Renal cortex interstitium (tissue), 11 donors: Measurements from ENCODE around the gene TSPAN16. TPM values are rescaled to one million over a fixed set of nuclear protein-coding genes. Genes with fewer than 3 reads are reported as not detected.
"Not testable (repeated sequence)": the region's sequence is repeated elsewhere in the genome, so short reads cannot be mapped to it uniquely, and the experiment has no call there.

ENCODE experiments used
- DNase-seq, 11 donors: peaks; one replicate each; pipeline ENCODE4 v3.0.0-alpha.2; 2013; ENCODE audit warnings: low read depth in 9 of 11, low spot score in 4 of 11; ENCODE audit errors: extremely low read depth in 1 of 11
- polyA plus RNA-seq, 3 donors: library from polyadenylated mRNA; unstranded; fragments of 120-200 nt; gene quantifications; one replicate each; pipeline ENCODE4 v1.2.1, GENCODE V29; 2013; ENCODE audit not compliant: insufficient read length in 3 of 3

Gene TSPAN16
- polyA plus RNA-seq, 3 donors: not detected

DNA sequence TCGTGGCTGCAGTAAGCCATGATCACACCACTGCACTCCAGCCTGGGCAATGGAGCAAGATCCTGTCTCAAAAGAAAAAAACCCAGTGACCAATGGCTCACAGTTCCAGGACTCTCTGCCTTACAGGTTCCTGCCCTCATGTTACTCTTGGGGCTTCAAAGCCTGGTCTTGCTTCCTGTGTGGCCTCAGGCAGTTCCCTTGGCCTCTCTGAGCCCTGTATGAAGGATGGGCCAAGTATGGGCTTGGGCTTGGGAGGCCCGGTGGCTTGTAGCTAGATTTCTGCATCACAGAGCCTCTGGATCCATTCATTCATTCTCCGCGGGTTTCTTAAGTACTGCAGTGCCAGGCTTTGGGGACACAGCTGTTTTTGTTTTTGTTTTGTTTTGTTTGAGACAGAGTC, 780 bp upstream of the TSPAN16 start:
- no peak for DNase-seq

DNA sequence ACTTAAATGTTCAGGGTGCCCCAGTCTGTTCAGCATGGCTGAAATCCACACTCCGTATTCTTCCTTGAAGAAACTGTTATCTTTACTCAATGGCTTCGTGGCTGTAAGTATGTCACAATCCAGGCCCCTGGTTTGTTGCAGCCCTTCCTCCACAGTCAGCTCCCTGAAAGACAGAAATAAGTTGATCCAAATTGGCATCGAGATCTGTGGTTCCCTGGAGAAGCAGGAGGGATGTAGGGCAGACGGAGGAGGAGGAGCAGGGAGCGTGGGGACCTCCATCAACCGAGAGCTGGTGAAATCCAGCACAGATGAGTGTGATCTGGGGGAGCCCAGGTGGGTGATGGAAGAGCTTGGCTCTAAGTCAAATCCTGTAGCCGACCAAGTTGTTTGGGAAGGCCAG, 304 bp downstream of the TSPAN16 start:
- DNase-seq: no peak

DNA sequence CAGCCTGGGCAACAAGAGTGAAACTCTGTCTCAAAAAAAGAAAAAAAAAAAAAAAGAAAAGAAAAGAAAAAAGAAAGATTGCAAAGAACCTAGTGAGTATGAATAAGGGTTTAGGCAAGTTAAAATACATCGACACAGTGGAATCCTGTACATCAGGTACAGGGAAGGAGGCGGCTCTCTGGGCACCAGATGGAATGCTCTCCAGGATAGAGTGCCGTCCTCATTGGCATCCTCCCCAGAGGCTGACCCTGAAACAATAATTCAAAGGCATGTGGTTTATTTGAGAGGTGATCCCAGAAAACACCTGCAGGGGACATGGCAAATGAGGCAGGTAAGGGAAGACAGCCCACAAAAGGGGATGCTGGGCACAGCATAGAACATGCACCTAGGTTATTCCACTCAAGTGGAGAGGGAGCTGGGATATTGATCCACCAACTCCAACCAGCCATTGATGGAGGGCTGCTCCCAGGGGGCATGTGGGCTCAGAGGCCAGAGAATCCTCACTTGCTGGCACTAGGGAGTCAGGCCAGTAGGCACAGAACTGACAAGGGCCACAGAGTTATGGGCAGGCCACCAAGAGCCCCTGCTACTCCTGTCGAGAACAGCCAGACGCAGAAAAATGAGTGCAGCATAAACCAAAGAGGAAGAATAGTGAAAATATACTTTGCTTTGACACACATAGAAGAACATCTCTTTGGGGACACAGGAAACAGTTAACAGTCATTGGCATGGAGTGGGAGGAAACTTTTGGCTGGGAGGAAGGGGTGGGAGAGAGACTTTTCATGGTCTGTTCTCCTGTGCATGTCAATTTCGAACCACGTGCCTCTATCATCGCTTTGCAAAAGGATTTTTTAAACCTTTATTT, 4.2 kb downstream of the TSPAN16 start:
- DNase-seq: no peak

DNA sequence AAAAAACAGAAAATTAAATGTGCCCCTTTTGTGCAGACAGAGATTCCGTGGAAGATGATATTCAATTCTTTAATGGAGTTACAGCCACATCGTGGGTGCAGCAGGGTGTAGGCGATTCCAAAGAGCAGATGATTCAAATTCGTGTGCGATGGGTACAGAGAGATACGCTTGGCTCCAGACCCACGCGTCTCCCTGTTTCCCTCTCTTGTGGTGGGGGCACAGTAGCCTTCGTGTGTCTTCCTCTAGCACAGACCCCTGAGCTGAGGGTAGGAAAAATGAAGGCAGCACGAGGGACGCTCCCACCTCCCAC, 4.8 kb downstream of the TSPAN16 start:
- no peak for DNase-seq

DNA sequence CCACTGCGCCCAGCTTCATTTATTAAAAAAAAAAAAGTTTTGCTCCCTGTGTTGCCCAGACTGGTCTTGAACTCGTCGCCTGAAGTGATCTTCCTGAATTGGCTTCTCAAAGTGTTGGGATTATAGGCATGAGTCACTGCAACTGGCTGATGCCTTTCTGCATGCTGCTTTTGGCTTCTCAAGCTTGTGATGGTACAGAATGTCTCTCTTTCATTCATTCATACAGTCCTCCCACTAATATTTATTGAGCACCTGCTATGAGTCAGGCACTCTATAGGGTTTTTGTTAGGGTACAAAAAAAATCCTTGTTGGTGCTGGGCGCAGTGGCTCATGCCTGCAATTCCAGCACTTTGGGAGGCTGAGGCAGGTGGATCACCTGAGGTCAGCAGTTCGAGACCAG, 9.0 kb downstream of the TSPAN16 start:
- DNase-seq: no peak

DNA sequence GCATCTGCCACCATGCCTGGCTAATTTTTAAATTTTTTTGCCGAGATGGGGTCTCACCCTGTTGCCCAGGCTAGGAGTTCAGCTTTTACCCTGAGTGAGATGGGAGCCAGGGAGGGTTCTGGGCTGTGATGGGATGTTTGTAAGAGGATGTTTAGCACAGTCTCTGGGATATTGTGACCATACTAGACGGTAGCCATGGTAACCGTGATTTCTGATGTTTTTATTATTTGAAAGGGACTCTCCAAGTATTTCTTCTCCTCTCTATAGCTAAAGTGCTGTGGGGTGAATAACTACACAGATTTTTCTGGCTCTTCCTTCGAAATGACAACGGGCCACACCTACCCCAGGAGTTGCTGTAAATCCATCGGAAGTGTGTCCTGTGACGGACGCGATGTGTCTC, 10.4 kb downstream of the TSPAN16 start:
- no peak for DNase-seq

DNA sequence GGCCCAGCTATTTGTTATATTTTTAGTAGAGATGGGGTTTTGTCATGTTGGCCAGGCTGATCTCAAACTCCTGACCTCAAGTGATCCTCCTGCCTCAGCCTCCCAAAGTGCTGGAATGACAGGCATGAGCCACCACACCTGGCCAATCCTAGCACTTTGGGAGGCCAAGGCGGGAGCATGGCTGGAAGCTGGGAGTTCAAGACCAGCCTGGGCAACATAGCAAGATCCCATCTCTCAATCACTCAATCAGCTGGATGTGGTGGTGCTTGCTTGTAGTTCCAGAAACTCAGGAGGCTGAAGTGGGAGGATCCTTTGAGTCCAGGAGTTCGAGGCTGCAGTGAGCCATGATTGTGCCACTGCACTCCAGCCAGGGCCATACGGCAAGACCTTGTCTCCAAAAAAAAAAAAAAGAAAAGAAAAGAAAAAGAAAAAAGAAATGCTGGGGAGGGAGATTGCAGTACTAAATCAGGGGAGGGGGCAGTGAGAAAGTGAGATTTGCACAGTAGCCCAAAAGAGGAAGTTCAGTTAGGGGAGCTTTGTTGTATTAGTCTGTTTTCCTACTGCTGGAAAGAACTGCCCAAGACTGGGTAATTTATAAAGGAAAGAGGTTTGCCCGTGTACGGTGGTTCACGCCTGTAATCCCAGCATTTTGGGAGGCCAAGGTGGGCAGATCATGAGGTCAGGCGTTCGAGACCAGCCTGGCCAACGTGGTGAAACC, 24.5 kb downstream of the TSPAN16 start:
- not testable (repeated sequence) for DNase-seq

DNA sequence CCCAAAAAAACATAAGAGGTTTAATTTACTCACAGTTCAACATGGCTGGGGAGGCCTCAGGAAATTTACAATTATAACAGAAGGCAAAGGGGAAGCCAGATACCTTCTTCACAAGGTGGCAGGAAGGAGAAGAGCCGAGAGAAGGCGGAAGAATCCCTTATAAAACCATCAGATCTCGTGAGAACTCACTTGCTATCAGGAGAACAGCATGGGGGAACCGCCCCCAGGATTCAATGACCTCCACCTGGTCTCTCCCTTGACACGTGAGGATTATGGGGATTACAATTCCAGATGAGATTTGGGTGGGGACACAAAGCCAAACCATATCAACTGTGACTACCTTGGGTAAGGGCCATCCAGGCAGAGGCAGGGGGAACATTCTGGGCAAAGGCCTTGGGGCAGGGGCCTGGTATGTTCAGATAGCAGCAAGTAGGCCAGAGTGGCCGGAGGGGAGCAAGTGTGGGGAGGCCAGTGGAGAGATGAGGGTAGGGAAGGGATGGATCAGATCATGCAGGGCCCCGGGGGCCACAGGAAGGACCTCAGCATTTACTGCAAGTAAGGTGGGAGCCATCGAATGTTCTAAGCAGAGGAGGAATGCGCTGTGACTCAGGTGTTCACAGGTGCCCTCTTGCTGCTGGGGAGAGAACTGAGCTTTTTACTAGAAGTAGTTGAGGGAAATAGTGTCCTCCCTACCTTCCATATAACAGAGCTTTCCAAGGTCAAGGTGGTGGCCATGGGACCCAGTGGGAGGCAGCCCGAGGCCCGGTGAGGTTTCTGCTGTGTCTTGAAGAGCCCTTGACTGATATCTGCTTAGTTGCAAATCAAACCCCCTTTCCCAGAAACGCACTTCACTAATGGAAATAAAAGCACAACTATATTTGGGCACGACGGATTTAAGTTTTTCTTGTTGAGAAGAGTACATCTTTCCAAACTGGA, 25.5 kb downstream of the TSPAN16 start:
- no peak for DNase-seq

DNA sequence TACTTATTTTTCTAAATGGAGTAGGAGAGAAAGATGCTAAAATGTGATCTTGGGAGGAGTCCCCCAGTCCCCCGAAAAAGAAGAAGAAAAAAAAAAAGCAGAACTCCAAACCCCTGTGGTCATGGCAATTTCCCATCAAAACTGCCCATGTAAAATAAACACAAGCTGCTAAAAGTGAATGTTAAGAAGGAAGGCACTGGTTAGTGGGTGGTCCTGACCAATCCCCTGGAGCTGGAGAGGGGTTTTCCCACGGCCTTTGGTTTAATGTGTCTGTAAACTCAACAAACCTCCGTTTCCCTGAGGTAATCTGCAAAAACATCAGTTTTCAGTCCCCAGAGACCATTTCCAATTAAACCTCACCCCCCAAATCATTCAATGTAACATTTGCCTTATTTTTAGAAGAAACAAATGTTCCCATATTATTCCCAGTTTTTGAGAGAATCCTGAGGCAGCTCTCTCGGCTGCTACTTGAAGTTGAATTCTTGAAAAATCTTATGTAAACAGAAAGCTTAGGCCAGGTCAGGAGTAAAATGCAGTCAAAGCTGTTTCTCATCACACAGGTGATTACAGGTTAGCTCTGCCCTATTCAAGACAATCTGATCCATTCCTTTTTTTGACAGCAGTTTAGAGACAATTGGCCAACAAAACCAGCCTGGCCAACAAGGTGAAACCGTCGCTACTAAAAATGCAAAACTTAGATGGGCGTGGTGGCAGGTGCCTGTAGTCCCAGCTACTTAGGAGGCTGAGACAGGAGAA, 26.5 kb downstream of the TSPAN16 start:
- no peak for DNase-seq

DNA sequence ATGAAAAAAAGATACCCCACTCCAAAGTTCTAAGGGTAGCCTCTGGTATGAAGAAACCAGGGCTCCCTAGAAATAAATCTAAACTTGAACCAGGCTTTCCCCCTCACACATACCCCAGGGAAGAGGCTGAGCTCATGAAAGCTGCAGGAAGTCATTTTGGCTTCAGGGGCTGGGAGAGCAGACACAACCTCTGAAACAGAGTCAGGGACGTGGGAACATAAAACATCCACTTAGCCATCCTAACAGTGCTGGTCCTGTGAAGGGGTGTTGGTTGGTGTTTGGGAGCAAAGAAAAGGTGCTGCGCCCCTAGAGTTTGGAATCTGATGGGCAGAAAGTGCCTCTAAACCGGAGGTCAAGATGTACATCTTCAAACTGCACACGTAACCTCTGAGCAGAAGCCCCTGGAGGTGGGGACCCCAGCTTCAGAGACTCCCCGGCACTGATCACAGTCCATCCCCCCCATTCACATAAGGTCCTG, 27.7 kb downstream of the TSPAN16 start:
- DNase-seq: no peak

DNA sequence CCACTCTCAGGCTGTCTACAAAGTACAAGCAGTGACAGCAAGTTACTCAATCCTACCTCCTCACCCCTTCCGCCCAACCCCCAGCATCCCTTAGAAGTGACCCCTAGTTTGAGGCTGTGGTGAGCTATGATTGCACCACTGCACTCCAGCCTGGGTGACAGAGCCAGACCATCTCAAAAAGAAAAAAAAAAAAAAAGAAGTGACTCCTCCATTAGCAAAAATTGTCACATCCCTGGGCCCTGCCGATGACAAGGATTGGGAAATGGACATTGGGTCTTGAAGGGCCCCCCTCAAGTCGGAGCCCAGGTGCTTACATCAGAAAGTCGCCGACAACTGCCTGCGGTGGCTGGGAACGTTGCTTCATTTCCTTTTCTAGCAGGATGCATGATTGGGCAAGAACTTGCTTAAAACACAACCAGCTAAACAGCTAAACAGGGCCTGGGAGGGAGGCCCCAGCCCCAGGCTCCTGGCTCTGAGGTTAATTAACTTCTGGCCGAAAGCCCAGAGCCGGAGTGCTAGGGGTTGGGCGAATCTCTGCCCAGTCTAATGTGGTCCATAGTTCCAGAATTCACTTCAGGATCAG, 28.2 kb downstream of the TSPAN16 start:
- DNase-seq: peak in 9 of 11 donors; percentile 53 to 83 (median 68)

DNA sequence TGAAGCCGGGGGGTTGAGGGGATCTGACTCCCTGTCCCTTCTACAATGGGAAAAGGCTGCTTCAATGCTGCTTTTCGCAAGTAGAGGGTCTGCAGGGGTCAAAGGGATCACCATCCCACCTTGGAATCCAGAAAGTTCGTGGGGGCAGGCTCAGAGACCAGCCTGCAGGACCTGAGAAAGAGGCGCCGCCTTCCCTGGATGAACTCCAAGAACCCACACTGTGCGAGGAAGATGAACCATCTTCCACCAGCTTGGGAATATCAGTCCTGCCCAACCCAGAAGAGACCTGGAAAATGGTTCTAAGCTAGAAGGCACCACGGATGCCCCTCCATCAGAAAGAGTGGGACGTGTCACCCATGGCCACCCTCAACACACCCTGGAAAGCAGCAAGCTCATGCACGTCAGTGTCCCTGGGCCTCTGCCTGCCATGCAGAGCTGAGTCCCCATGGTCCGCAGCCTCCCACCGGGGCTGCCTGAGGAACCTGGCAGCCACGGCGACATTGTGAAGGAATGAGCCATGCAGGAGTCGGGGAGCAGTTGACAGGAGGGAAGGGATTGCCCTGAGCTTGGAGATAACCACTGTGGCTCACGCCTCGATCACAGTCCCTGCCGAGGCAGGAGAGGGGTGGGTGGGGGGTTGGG, 28.9 kb downstream of the TSPAN16 start:
- no peak for DNase-seq

DNA sequence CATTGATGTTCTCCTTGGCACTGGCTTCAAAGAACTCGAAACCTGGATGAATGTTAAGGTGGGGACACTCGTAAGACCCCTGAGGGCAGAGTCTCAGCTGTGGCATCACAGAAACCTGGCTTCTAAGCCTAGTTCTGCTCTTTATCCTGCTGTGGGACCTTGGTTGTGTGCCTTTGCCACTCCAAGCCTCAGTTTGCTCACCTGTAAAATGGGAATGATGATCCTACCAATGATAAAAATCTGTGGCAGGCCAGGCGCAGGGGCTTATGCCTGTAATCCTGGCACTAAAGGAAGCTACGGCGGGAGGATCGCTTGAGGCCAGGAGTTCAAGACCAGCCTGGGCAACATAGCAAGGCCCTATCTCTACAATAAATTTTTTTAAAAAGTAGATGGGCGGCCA, 29.6 kb downstream of the TSPAN16 start:
- DNase-seq: no peak

DNA sequence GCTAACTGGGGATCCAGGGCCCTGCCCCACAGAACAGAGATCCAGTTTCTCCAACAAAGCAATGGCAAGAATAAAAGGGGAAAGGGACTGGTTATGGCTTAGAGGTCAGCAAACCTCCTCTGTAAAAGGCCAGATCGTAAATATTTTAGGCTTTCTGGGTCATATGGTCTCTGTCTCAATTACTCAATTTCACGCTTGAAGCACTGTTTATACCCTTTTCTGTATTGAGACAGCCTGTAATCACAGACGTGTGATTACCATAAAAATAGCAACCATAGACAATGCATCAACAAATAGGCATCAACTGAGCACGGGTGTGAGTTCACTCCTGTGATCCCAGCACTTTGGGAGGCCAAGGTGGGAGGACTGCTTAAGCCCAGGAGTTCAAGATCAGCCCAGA, 34.2 kb downstream of the TSPAN16 start:
- DNase-seq: no peak

DNA sequence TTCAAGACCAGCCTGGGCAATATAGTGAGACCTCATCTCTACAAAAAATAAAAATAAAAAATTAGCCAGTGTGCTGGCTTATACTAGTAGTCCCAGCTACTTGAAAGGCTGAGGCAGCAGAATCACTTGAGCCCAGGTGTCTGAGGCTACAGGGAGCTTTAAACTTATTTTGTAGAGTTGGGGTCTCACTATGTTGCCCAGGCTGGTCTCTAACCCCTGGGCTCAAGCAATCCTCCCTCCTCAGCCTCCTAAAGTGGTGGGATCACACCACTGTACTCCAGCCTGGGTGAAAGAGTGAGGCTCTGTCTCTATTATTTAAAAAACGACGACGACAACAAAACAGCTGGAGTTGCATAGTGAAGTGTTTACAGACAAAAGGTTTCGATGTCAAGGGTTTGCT, 35.5 kb downstream of the TSPAN16 start:
- no peak for DNase-seq

DNA sequence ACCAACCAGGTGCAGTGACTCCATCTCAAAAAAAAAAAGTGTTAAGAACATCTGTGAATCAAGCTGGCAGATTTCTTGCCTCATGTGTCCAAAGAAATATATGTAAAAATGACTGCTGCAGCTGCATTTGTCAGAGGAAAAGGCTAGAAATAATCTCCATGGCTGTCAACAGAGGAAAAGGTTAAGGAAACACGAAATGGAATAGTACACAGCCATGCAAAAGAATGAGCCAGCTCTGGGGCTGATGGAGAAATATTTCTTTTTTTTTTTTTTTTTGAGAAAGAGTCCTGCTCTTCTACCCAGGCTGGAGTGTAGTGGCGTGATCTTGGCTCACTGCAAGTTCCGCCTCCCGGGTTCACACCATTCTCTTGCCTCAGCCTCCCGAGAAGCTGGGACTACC, 36.9 kb downstream of the TSPAN16 start:
- no peak for DNase-seq

DNA sequence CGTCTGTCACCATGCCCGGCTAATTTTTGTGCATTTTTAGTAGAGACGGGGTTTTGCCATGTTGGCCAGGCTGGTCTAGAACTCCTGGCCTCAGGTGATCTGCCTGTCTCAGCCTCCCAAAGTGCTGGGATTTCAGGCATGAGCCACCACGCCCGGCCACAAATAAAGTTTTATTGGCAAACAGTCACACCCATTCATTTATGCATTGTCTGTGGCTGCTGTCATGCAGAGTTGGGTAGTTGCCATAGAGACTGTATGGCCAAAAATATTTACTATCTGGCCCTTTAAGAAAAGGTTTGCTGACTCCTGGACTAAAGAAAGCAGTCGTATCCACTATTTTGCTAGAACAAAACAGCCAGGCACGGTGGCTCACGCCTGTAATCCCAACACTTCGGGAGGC, 37.9 kb downstream of the TSPAN16 start:
- DNase-seq: not testable (repeated sequence)
